Measurements from ENCODE around the gene HPCAL1. TPM values are rescaled to one million over a fixed set of nuclear protein-coding genes. Genes with fewer than 3 reads are reported as not detected.

The HPCAL1 gene
- total RNA-seq, 4 donors from 2014 or later = 11.1 to 122 (median 48.9) TPM

DNA sequence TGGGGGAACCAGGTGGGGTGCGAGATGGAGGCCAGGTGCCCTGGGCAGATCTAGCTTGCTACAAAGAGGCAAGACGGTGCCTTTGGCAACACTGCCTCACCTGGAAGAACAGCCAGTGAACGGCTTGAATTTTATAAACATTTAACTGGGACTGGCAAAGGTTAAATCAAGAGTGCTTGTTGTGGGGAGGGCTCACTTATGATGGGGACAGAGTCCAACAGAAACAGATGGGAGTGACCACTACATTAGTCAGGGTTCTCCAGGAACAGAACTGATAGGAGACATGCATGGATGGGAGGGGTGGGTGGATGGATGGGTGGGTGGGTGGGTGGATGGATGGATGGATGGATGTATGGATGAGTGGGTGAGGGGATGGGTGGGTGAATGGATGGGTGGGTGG is 126.2 kb downstream of the HPCAL1 start:
- no peak for TF ChIP-seq POLR2A (IDR thresholded peaks at IDR 0.05)
- TF ChIP-seq CTCF (IDR thresholded peaks at IDR 0.05) = no peak
- H3K9me3 ChIP-seq = no peaks in the 10 kb centered on the region
- no peaks in the 10 kb centered on the region for H3K27me3 ChIP-seq
- no peaks in the 10 kb centered on the region for H3K4me1 ChIP-seq
- no peak overlapping the region for H3K27ac ChIP-seq
- intact Hi-C loops (cut with DNase I; ENCODE audit: low total_unique reads) = no loop called here
- H3K36me3 ChIP-seq = no peaks in the 10 kb centered on the region
- H3K4me3 ChIP-seq = no peak overlapping the region
- DNase-seq = no peak

DNA sequence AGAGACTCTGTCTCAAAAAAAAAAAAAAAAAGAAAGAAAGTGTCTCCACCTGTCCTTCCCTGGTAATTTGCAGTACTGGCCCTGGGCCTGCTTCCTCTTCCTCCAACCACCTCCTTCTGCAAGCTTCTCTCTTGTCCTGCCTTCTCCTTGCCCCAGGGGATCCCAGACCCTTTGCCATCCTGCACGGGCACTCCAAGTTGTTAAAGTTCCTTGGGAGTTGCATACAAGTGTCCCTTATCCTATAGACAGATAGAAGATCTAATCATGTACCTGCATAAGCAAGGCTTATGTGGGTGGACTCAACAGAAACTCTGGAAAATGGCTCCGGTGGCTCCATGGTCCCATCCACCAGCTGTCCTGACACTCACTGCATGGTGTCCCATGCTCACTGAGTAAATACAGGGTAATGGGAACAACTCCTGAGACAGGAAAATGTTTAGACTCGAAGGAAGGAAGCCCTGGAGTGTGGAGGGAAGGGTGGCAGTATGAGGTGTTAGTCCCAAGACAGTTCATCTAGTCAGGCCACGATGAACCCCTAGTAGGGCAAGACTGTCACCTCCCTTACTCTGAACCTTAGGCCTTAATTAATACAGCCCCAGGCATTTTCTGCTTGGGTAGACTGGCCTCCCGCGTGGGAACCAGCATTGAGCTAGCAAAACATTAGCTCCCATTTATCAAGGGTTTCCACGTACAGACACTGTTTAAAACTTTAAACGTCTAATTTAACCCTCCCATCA is 128.3 kb downstream of the HPCAL1 start:
- Histone ChIP-seq H3K9me3 (no peaks in the 10 kb centered on the region), H3K27me3 (no peaks in the 10 kb centered on the region), H3K27ac (no peak overlapping the region), H3K4me1 (no peaks in the 10 kb centered on the region), H3K36me3 (no peaks in the 10 kb centered on the region), H3K4me3 (no peak overlapping the region)
- intact Hi-C loops (cut with DNase I; ENCODE audit: low total_unique reads) = loop anchor here (5.0 kb wide), 1 partner anchor 289 kb away; no protein-coding TSS in a partner anchor
- no peak for DNase-seq
- TF ChIP-seq CTCF (IDR thresholded peaks at IDR 0.05) (no peak), POLR2A (IDR thresholded peaks at IDR 0.05) (no peak)

GRCh38 chr2:10431797-10432196 is 129.1 kb downstream of the HPCAL1 start:
- no peak for DNase-seq
- H3K36me3 ChIP-seq = no peaks in the 10 kb centered on the region
- H3K4me3 ChIP-seq = no peak overlapping the region
- H3K27me3 ChIP-seq = no peaks in the 10 kb centered on the region
- TF ChIP-seq CTCF (IDR thresholded peaks at IDR 0.05) (no peak), POLR2A (IDR thresholded peaks at IDR 0.05) (no peak)
- no peaks in the 10 kb centered on the region for H3K4me1 ChIP-seq
- H3K27ac ChIP-seq = no peak overlapping the region
- H3K9me3 ChIP-seq = no peaks in the 10 kb centered on the region
- intact Hi-C loops (cut with DNase I; ENCODE audit: low total_unique reads) = loop anchor here (5.0 kb wide), 1 partner anchor 289 kb away; no protein-coding TSS in a partner anchor

- H3K27me3 ChIP-seq = no peaks in the 10 kb centered on the region
- TF ChIP-seq CTCF (IDR thresholded peaks at IDR 0.05) (no peak), POLR2A (IDR thresholded peaks at IDR 0.05) (no peak)
- intact Hi-C loops (cut with DNase I; ENCODE audit: low total_unique reads) = loop anchor here (5.0 kb wide), 1 partner anchor 290 kb away; no protein-coding TSS in a partner anchor
Measured at GRCh38 chr2:10432311-10433181, 129.8 kb downstream of the HPCAL1 start.

More at GRCh38 chr2:10432311-10433181, 129.8 kb downstream of the HPCAL1 start:
- Histone ChIP-seq H3K9me3 (no peaks in the 10 kb centered on the region), H3K4me3 (no peak overlapping the region), H3K36me3 (no peaks in the 10 kb centered on the region), H3K4me1 (no peaks in the 10 kb centered on the region), H3K27ac (no peak overlapping the region)
- no peak for DNase-seq
